Measurements from ENCODE around the gene STXBP1. TPM values are rescaled to one million over a fixed set of nuclear protein-coding genes. Genes with fewer than 3 reads are reported as not detected.

STXBP1 gene
- total and polyA plus RNA-seq, 9 of the 15 experiments (the other 6 are each of a cell fraction or from before 2014, with no cell fraction given), result 4.6 to 35.1 (median 9.7) TPM

DNA sequence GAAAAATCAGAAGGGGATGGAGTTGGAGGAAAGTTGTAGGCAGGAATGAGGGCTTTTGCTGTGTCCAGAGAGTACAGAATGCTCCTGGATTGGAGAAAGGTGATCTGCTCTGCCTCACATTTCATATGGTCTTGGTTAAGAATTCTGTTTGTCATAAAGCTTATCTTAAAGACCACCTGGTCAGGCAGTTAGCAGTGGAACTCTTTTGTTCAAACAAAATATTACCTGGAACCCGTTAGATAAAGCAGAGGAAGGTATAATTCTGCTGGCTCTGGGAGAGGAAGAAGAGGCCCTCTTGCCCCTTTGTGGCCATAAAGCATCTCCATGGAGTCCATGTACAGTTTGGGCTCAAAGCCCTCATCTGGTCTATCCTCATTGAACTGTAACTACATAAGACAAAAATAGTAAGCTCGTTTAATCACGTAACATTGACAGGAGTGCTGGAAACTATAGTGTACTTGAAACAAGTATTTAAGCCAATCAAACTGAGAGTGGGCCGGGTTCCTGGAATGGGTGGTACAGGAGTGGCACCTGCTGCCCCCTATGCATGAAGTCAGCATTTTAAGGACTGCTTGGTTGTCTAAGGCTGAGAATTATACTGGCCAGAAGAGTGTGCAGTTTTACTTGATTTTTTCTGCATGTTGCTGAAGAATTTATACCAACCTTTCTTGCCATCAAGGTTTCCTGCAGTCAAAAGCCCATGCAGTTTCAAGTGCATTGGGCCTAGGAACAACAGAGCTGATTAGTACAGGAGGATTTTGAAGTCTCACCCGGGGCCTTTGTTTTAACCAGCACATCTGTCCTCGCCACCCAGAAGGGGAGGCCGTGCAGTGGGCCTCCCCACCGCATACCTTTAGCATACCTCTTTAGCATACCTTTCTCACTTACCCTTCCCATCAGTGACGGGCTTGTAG is 39.9 kb downstream of the STXBP1 start (continued):
- TF ChIP-seq STAT5A (IDR thresholded peaks at IDR 0.05; ENCODE audit: borderline replicate concordance, low read length) (peak; percentile 50; the same call in 1 of the 2 replicates), NBN (IDR thresholded peaks at IDR 0.05; ENCODE audit: low read depth) (no peak), ARID1B (IDR thresholded peaks at IDR 0.05) (peak; percentile 91), TRIM24 (IDR thresholded peaks at IDR 0.05) (0 out of 4 replicates have a peak, but pooled peaks of 1 of the 2 experiments have one; percentile 13), TAL1 (IDR thresholded peaks at IDR 0.05) (peak; percentile 90), PURB (CRISPR knock-in tag; IDR thresholded peaks at IDR 0.05; ENCODE audit: low read depth) (no peak), GATA2 (CRISPR knock-in tag; IDR thresholded peaks at IDR 0.05) (peak; percentile 11; the same call in 1 of the 2 replicates), SMC3 (conservative IDR thresholded peaks at IDR 0.05; ENCODE audit: insufficient read depth, low read depth, low read length) (no peak), CBFA2T3 (IDR thresholded peaks at IDR 0.05) (peak; percentile 89), HDAC8 (tag; IDR thresholded peaks at IDR 0.05) (no peak), NFIC (IDR thresholded peaks at IDR 0.05) (peak; percentile 40; the same call in 1 of the 2 replicates), SIN3B (IDR thresholded peaks at IDR 0.05; ENCODE audit: low read depth) (no peak), SMARCE1 (IDR thresholded peaks at IDR 0.05) (peak; percentile 58), BDP1 (IDR thresholded peaks at IDR 0.05; ENCODE audit: insufficient read depth, insufficient read length) (no peak), MAZ (CRISPR knock-in tag; conservative IDR thresholded peaks at IDR 0.05 in 1 of 2, IDR thresholded peaks at IDR 0.05 in 1 of 2) (no peak), CTBP1 (IDR thresholded peaks at IDR 0.05; ENCODE audit: borderline replicate concordance) (peak; percentile 71; the same call in 1 of the 2 replicates), GABPA (tag; conservative IDR thresholded peaks at IDR 0.05; ENCODE audit: low read depth) (no peak), RHOXF2B (CRISPR knock-in tag; conservative IDR thresholded peaks at IDR 0.05) (no peak)
- TF ChIP-seq, protein P1, sequence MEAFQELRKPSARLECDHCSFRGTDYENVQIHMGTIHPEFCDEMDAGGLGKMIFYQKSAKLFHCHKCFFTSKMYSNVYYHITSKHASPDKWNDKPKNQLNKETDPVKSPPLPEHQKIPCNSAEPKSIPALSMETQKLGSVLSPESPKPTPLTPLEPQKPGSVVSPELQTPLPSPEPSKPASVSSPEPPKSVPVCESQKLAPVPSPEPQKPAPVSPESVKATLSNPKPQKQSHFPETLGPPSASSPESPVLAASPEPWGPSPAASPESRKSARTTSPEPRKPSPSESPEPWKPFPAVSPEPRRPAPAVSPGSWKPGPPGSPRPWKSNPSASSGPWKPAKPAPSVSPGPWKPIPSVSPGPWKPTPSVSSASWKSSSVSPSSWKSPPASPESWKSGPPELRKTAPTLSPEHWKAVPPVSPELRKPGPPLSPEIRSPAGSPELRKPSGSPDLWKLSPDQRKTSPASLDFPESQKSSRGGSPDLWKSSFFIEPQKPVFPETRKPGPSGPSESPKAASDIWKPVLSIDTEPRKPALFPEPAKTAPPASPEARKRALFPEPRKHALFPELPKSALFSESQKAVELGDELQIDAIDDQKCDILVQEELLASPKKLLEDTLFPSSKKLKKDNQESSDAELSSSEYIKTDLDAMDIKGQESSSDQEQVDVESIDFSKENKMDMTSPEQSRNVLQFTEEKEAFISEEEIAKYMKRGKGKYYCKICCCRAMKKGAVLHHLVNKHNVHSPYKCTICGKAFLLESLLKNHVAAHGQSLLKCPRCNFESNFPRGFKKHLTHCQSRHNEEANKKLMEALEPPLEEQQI (IDR thresholded peaks at IDR 0.05), result 0 out of 2 replicates have a peak, but pooled peaks have one; percentile 13
- TF ChIP-seq, protein P2, sequence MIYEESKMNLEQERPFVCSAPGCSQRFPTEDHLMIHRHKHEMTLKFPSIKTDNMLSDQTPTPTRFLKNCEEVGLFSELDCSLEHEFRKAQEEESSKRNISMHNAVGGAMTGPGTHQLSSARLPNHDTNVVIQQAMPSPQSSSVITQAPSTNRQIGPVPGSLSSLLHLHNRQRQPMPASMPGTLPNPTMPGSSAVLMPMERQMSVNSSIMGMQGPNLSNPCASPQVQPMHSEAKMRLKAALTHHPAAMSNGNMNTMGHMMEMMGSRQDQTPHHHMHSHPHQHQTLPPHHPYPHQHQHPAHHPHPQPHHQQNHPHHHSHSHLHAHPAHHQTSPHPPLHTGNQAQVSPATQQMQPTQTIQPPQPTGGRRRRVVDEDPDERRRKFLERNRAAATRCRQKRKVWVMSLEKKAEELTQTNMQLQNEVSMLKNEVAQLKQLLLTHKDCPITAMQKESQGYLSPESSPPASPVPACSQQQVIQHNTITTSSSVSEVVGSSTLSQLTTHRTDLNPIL (CRISPR knock-in tag; IDR thresholded peaks at IDR 0.05), result no peak
- TF ChIP-seq, protein P3, sequence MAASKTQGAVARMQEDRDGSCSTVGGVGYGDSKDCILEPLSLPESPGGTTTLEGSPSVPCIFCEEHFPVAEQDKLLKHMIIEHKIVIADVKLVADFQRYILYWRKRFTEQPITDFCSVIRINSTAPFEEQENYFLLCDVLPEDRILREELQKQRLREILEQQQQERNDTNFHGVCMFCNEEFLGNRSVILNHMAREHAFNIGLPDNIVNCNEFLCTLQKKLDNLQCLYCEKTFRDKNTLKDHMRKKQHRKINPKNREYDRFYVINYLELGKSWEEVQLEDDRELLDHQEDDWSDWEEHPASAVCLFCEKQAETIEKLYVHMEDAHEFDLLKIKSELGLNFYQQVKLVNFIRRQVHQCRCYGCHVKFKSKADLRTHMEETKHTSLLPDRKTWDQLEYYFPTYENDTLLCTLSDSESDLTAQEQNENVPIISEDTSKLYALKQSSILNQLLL (CRISPR knock-in tag; IDR thresholded peaks at IDR 0.05; ENCODE audit: borderline replicate concordance), result no peak
- TF ChIP-seq, protein P4, sequence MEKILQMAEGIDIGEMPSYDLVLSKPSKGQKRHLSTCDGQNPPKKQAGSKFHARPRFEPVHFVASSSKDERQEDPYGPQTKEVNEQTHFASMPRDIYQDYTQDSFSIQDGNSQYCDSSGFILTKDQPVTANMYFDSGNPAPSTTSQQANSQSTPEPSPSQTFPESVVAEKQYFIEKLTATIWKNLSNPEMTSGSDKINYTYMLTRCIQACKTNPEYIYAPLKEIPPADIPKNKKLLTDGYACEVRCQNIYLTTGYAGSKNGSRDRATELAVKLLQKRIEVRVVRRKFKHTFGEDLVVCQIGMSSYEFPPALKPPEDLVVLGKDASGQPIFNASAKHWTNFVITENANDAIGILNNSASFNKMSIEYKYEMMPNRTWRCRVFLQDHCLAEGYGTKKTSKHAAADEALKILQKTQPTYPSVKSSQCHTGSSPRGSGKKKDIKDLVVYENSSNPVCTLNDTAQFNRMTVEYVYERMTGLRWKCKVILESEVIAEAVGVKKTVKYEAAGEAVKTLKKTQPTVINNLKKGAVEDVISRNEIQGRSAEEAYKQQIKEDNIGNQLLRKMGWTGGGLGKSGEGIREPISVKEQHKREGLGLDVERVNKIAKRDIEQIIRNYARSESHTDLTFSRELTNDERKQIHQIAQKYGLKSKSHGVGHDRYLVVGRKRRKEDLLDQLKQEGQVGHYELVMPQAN (IDR thresholded peaks at IDR 0.05; ENCODE audit: borderline replicate concordance), result no peak

Data from K562 (cell line).